ENCODE measurements around the gene WEE2. TPM values are rescaled to one million over a fixed set of nuclear protein-coding genes. Genes with fewer than 3 reads are reported as not detected.

WEE2 gene
- total and polyA plus RNA-seq, 2 experiments from 2014 or later: 0.09 TPM; not detected in 1

DNA sequence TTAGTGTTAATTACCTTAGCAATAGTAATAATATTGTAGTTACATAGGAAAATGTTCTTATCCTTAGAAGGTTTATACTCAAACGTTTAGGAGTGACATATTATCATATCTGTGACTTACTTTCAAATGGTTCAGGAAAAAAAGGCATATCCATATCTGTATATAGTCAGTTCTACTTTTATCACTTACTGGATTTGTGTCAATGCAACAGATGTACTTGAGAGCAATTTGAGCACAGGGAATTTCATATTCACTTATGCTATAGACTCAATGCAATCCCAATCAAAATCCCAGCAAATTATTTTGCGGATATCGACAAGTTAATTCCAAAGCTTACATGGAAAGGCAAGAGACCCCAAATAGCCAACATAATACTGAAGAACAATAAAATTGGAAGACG, 16.2 kb upstream of the WEE2 start:
- Histone ChIP-seq H3K4me3 (no peak overlapping the region), H3K27me3 (no peaks in the 10 kb centered on the region), H3K27ac (no peak overlapping the region), H3K9me3 (ENCODE audit: low read depth) (no peaks in the 10 kb centered on the region), H3K4me1 (ENCODE audit: low read depth) (peaks cover 14% of the 10 kb centered on the region), H3K36me3 (no peaks in the 10 kb centered on the region)
- DNase-seq (ENCODE audit: low read depth in 1 of 2, low spot score in 1 of 2): no peak
- TF ChIP-seq, protein P1, sequence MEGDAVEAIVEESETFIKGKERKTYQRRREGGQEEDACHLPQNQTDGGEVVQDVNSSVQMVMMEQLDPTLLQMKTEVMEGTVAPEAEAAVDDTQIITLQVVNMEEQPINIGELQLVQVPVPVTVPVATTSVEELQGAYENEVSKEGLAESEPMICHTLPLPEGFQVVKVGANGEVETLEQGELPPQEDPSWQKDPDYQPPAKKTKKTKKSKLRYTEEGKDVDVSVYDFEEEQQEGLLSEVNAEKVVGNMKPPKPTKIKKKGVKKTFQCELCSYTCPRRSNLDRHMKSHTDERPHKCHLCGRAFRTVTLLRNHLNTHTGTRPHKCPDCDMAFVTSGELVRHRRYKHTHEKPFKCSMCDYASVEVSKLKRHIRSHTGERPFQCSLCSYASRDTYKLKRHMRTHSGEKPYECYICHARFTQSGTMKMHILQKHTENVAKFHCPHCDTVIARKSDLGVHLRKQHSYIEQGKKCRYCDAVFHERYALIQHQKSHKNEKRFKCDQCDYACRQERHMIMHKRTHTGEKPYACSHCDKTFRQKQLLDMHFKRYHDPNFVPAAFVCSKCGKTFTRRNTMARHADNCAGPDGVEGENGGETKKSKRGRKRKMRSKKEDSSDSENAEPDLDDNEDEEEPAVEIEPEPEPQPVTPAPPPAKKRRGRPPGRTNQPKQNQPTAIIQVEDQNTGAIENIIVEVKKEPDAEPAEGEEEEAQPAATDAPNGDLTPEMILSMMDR (IDR thresholded peaks at IDR 0.05; ENCODE audit: low read depth, low read length): no peak

DNA sequence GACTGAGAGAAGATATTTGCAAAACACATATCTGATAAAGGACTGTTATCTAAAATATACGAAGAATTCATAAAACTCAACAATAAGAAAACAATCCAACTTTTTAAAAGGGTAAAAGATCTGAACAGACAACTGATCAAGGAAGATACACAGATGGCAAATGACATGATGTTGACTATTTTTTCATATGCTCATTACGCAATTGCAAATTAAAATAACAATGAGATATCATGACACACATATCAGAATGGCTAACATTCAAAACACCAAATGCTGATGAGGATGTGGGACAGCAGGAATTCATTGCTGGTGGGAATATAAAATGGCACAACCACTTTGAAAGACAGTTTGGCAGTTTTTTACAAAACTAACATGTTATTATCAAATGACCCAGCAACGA, 15.1 kb upstream of the WEE2 start:
- Histone ChIP-seq H3K36me3 (no peaks in the 10 kb centered on the region), H3K4me1 (ENCODE audit: low read depth) (peaks cover 14% of the 10 kb centered on the region), H3K27ac (no peak overlapping the region), H3K27me3 (no peaks in the 10 kb centered on the region), H3K9me3 (ENCODE audit: low read depth) (no peaks in the 10 kb centered on the region), H3K4me3 (no peak overlapping the region)
- TF ChIP-seq, protein P1 (IDR thresholded peaks at IDR 0.05; ENCODE audit: low read depth, low read length): no peak
- DNase-seq (ENCODE audit: low read depth in 1 of 2, low spot score in 1 of 2): no peak

DNA sequence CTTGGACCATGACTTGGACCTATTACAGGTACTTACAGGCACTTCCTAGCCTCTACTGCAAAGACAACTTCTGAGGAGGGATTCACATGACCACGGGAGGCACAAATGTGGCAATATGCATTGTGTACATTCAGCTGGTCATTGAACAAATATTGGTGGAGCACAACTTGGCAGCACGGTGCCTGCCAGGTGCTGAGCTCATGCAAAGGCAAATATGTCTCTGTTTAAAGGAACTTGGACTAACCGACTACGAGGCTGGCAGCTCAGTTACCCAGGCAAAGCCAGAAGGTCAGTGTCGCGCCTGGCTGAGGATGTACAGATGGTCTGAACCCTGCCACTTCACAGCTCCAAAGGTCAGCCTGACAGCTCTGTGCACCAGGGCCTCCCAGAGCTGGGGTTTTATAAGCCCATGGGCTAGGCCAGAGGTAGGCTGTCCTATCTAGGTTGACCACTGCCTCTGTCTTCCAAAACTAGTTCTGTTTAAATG, 12.3 kb upstream of the WEE2 start:
- H3K27ac ChIP-seq: no peak overlapping the region
- H3K36me3 ChIP-seq: no peaks in the 10 kb centered on the region
- no peaks in the 10 kb centered on the region for H3K27me3 ChIP-seq
- H3K4me1 ChIP-seq (ENCODE audit: low read depth): peaks cover 14% of the 10 kb centered on the region
- TF ChIP-seq, protein P1 (IDR thresholded peaks at IDR 0.05; ENCODE audit: low read depth, low read length): no peak
- H3K9me3 ChIP-seq (ENCODE audit: low read depth): no peaks in the 10 kb centered on the region
- no peak overlapping the region for H3K4me3 ChIP-seq
- DNase-seq (ENCODE audit: low read depth in 1 of 2, low spot score in 1 of 2): no peak

DNA sequence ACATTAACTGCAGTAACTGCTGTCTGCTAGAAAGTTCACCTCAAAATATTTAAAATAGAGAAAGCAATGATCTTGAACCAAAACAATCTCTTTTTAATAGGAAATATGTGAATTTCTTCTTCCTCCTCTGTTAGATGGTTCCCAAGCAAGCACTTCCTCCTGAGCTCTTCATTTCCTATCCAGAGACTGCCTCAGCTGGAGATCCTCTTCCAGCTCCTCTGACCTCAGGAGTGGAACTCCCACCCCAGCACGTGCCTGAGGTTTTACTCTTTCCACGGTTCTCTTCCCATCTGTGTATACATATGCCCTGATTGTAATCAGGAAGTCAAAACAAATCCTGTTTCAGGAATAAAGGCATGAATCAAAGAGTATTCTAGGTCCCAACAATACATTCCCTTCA, 11.8 kb upstream of the WEE2 start:
- TF ChIP-seq, protein P1 (IDR thresholded peaks at IDR 0.05; ENCODE audit: low read depth, low read length): no peak
- no peaks in the 10 kb centered on the region for H3K36me3 ChIP-seq
- H3K4me3 ChIP-seq: no peak overlapping the region

DNA sequence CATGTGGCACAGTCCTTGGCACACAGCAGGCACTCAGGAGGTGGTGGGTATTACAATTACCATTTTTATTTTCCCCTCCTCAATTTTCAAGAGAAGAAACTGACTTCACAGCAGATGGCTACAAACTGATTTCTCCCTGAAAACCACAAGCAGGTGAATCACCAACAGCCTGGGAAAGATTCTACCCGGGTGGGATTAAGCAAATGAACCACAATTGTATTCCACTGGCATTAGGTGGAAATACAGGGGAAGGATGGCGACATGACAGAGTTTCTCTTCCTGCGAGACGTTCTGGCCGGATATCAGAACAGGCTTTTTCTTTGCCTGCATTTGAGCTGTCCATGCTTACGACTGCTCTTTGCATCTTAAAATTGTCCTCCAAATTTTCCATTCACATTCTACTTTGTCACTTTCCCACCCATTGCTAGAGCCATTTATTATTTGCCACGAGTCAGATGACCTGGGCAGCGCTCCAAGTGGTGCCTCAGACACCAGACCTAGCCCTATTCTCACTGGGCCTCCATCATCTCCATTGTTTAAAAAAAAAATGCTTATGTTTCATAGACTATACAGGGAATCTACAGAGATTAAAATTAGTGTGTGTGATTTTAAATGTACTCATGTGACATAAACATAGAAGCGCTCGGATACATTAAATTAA, 10.8 kb upstream of the WEE2 start:
- Histone ChIP-seq H3K9me3 (ENCODE audit: low read depth) (no peaks in the 10 kb centered on the region), H3K27ac (no peak overlapping the region), H3K4me3 (no peak overlapping the region), H3K4me1 (ENCODE audit: low read depth) (peaks cover 11% of the 10 kb centered on the region), H3K27me3 (no peaks in the 10 kb centered on the region), H3K36me3 (no peaks in the 10 kb centered on the region)
- no peak for DNase-seq (ENCODE audit: low read depth in 1 of 2, low spot score in 1 of 2)
- TF ChIP-seq, protein P1 (IDR thresholded peaks at IDR 0.05; ENCODE audit: low read depth, low read length): no peak

More for the DNA sequence above, 11.8 kb upstream of the WEE2 start:
- no peak for DNase-seq (ENCODE audit: low read depth in 1 of 2, low spot score in 1 of 2)
- H3K27ac ChIP-seq: no peak overlapping the region
- no peaks in the 10 kb centered on the region for H3K27me3 ChIP-seq
- H3K9me3 ChIP-seq (ENCODE audit: low read depth): no peaks in the 10 kb centered on the region
- H3K4me1 ChIP-seq (ENCODE audit: low read depth): peaks cover 14% of the 10 kb centered on the region
